DND-41 (cell line): ENCODE data around the gene ARHGAP8.

Experiments
- ATAC-seq: fragments of 200-7000 bp; cut with Tn5 transposase; 3 replicates; pipeline ENCODE4 v1.9.1; 2021; ENCODE audit warnings: low read depth; ENCODE audit not compliant: insufficient read depth
- DNase-seq: peaks from one replicate; pipeline ENCODE4 v3.0.0-alpha.2; 2020
- H2AFZ ChIP-seq: 2 replicates; pipeline ENCODE4 v1.6.0; 2012; ENCODE audit warnings: low read depth, low read length
- H3K27ac ChIP-seq: 2 replicates; pipeline ENCODE4 v1.5.1; 2012; ENCODE audit warnings: low read length, inconsistent platforms
- H3K27me3 ChIP-seq: fragments of 200-600 bp; sonication (generic); 2 replicates; pipeline ENCODE4 v1.6.0; 2012; ENCODE audit warnings: low read length, mild to moderate bottlenecking, inconsistent platforms; ENCODE audit not compliant: insufficient read depth, poor library complexity
- H3K36me3 ChIP-seq: 2 replicates; pipeline ENCODE4 v1.5.1; 2012; ENCODE audit warnings: low read length, inconsistent platforms; ENCODE audit not compliant: insufficient read depth
- H3K4me1 ChIP-seq: 2 replicates; pipeline ENCODE4 v1.5.1; 2012; ENCODE audit warnings: mild to moderate bottlenecking, low read length; ENCODE audit not compliant: insufficient read depth
- H3K4me2 ChIP-seq: 2 replicates; pipeline ENCODE4 v1.6.0; 2012; ENCODE audit warnings: mild to moderate bottlenecking, moderate library complexity, low read length, inconsistent platforms; ENCODE audit not compliant: insufficient read depth
- H3K4me3 ChIP-seq, 2 experiments: fragments of 200-600 bp in 1 of 2; shearing (Covaris generic) in 1 of 2; 2 replicates each; pipeline ENCODE4 v1.5.1; 2012 to 2016; ENCODE audit warnings: inconsistent platforms in 2 of 2, low read length in 2 of 2, mild to moderate bottlenecking in 2 of 2, low read depth in 1 of 2, moderate library complexity in 1 of 2
- H3K79me2 ChIP-seq: 2 replicates; pipeline ENCODE4 v1.6.0; 2012; ENCODE audit warnings: low read length, inconsistent platforms; ENCODE audit not compliant: insufficient read depth
- H3K9ac ChIP-seq: 2 replicates; pipeline ENCODE4 v1.6.0; 2012; ENCODE audit warnings: low read depth, mild to moderate bottlenecking, inconsistent platforms, low read length, moderate library complexity
- H3K9me3 ChIP-seq: 2 replicates; pipeline ENCODE4 v1.5.1; 2012; ENCODE audit warnings: low read length, moderate library complexity, mild to moderate bottlenecking, inconsistent platforms; ENCODE audit not compliant: insufficient read depth, severe bottlenecking
- H4K20me1 ChIP-seq: 2 replicates; pipeline ENCODE4 v1.6.0; 2012; ENCODE audit warnings: low read length; ENCODE audit not compliant: insufficient read depth
- CTCF ChIP-seq: IDR thresholded peaks from 2 replicates; pipeline ENCODE4 v1.5.1; 2012; ENCODE audit warnings: borderline replicate concordance, low read length, moderate library complexity, mild to moderate bottlenecking; ENCODE audit not compliant: poor library complexity, severe bottlenecking; ENCODE audit errors: extremely low read depth
- EZH2 ChIP-seq: IDR thresholded peaks from 3 replicates; pipeline ENCODE4 v1.6.1; 2012; ENCODE audit warnings: borderline replicate concordance, low read depth, mild to moderate bottlenecking, moderate library complexity, low read length, inconsistent platforms; ENCODE audit not compliant: severe bottlenecking

The ARHGAP8 gene

GRCh38 chr22:44871782-44872181 lies 119.4 kb downstream of the ARHGAP8 start:
- DNase-seq (no peak), ATAC-seq (no peak)
- Histone ChIP-seq H3K9me3 (peaks cover 5% of the 10 kb centered on the region), H3K4me1 (peaks cover 9% of the 10 kb centered on the region), H3K9ac (no peak overlapping the region), H4K20me1 (no peaks in the 10 kb centered on the region), H3K79me2 (no peaks in the 10 kb centered on the region), H3K27me3 (no peaks in the 10 kb centered on the region), H3K4me3 (no peak overlapping the region), H2AFZ (no peak overlapping the region), H3K27ac (no peak overlapping the region), H3K36me3 (peaks cover 17% of the 10 kb centered on the region), H3K4me2 (no peak overlapping the region)
- TF ChIP-seq EZH2 (no peak), CTCF (no peak)

- H3K36me3 ChIP-seq, result peaks cover 47% of the 10 kb centered on the region
- no peak for TF ChIP-seq EZH2
- TF ChIP-seq CTCF, result no peak
- no peaks in the 10 kb centered on the region for H3K4me1 ChIP-seq
- no peak overlapping the region for H3K9ac ChIP-seq
- peaks cover 3% of the 10 kb centered on the region for H3K9me3 ChIP-seq
- H3K27me3 ChIP-seq, result no peaks in the 10 kb centered on the region
- no peak overlapping the region for H3K27ac ChIP-seq
- no peak overlapping the region for H2AFZ ChIP-seq
- no peaks in the 10 kb centered on the region for H4K20me1 ChIP-seq
- H3K4me3 ChIP-seq, result no peak overlapping the region
- H3K4me2 ChIP-seq, result no peak overlapping the region
- ATAC-seq (no peak), DNase-seq (no peak)
- H3K79me2 ChIP-seq, result no peaks in the 10 kb centered on the region
Observed at GRCh38 chr22:44876921-44877320, 124.5 kb downstream of the ARHGAP8 start.

GRCh38 chr22:44878483-44879300 lies 126.3 kb downstream of the ARHGAP8 start:
- H3K4me2 ChIP-seq, result no peak overlapping the region
- H3K9ac ChIP-seq, result no peak overlapping the region
- H3K4me3 ChIP-seq, result no peak overlapping the region
- H3K36me3 ChIP-seq, result peaks cover 51% of the 10 kb centered on the region
- no peak for ATAC-seq
- H4K20me1 ChIP-seq, result peaks cover 3% of the 10 kb centered on the region; the same call in 1 of the 2 replicates
- no peak overlapping the region for H2AFZ ChIP-seq
- no peaks in the 10 kb centered on the region for H3K9me3 ChIP-seq
- TF ChIP-seq EZH2 (no peak), CTCF (no peak)
- no peak overlapping the region for H3K27ac ChIP-seq
- H3K4me1 ChIP-seq, result no peaks in the 10 kb centered on the region
- no peaks in the 10 kb centered on the region for H3K27me3 ChIP-seq
- no peaks in the 10 kb centered on the region for H3K79me2 ChIP-seq
- DNase-seq, result no peak
